Brain pericyte (primary cell): ENCODE measurements around the gene TMEM126B.
"Not testable (repeated sequence)": the region's sequence is repeated elsewhere in the genome, so short reads cannot be mapped to it uniquely, and the experiment has no call there.

Experiments
- DNase-seq: peaks from one replicate; pipeline ENCODE4 v3.0.0-alpha.2; 2012; ENCODE audit warnings: low read depth, low spot score

TMEM126B gene

DNA sequence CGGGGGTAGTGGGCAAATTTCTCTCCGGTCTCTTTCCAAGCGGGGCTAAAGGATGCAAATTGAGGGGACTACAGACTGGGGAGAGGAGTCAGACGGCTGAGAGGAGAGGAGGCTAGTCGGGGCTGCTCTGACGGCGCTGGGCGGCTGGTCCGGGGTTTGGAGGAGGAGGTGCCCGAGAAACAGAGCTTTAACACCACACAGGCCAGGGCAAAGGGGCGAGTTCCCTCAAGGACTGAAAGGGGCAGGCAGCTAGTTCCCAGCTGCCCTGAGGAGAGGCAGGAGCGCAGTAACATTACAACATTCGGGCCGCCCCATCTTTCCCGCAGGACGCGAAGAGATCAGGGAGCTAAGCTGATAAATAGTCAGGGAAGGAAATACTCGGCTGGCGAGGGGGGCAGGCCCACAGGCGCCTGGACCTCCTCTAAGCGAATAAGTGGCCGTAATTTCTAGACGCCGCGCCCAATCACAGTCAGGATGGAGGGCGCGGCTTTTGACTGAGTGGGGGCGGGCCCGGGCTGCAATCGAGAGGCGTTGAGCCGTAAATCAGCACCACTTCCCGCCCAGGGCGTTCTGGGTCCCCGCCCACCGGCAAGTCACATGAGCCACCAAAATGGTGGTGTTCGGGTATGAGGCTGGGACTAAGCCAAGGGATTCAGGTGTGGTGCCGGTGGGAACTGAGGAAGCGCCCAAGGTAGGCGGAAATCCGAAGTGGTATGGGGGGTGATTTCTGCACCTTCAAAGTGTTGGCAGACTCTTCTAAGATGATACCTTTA, at the start of gene TMEM126B:
TSS of gene TMEM126B (plus strand) at position 596 of the 773 bp plus-strand sequence. CDS start at position 611, 15 bp downstream.
- DNase-seq = peak; percentile 88

DNA sequence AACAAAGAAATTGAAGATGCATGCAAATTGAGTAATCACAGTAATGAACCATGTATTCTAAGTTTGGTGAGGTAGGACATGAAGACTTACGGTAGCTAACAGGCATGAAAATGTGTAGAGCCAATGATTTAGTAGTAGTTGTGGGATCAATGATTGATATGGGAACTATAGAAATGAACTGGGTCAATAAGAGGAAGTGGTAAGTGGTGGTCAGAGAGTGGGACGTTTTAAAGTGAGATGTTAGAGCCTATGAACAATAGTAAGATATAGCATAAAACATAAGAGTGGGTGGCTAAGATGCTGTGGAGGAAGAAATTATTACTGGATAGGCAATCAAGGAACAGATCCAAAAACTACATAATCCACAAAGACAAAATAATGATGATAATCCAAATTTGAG, 46.3 kb upstream of the TMEM126B start:
- no peak for DNase-seq

DNA sequence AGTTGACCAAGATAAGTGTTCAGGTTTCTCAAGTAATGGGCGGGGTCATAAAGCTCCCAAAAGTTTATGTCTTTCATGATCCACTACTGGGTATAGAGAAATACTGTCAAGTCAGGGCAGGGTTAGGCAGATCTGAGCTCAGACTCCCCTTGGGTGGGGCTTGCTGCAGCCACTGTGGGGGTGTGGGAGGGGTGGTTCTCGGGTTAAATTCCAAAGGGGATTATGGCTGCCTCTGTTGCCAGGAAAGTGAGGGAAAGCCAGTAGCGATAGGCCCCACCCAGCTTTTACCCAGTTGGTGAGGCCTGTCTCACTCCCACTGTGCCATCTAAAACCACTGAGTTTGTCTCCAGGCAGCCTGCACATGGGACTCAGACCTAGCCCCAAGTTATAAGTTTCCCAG, 39.0 kb upstream of the TMEM126B start:
- DNase-seq = no peak

- DNase-seq = no peak
Observed at GRCh38 chr11:85590848-85591483, 37.4 kb upstream of the TMEM126B start.

DNA sequence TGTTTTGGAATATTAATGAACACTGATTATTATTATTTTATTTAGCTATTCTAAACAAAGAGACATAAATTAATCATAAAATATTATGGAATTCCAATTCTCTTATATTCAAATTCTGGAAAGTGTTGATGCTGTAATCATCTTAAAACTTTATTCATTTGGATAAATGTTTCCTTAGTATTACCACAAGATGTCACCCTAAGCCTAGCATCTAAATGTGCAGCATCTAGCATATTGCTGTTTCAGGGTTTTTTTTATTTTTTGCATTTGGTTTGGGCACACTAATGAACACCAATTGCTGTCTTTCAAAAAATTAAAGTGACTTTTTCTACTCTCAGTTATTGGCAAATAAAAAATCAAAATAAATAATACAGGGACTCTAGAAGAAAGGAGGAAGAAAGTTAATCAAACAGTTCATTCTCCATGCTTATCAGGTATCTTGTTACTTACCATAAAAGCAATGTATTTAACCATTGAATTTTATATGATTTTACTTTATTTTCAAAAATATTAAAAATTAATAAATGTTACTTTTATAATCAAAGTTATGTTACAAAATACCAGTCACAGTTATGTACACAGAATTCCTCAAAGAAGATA, 33.0 kb upstream of the TMEM126B start:
- DNase-seq = peak; percentile 15

DNA sequence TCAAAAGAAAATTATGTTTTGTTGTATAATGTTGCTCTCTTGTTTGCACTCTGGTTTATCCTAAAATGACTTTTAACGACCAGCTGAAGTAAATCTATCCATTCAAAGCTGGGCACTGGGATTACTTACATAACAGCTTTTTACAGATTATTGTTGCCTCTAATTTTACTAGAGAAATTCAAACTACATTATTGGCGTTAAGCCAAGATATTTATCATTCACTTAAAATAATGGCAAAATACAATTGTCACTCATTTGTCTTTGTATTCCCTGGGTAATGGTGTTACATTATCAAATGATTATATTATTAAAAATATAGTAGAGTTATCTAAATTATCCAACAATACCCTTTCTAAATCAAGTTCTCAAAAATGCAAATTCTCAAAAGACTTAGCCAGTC, 31.5 kb upstream of the TMEM126B start:
- DNase-seq = no peak

- DNase-seq = no peak
Observed at GRCh38 chr11:85599083-85599482, 29.3 kb upstream of the TMEM126B start.

DNA sequence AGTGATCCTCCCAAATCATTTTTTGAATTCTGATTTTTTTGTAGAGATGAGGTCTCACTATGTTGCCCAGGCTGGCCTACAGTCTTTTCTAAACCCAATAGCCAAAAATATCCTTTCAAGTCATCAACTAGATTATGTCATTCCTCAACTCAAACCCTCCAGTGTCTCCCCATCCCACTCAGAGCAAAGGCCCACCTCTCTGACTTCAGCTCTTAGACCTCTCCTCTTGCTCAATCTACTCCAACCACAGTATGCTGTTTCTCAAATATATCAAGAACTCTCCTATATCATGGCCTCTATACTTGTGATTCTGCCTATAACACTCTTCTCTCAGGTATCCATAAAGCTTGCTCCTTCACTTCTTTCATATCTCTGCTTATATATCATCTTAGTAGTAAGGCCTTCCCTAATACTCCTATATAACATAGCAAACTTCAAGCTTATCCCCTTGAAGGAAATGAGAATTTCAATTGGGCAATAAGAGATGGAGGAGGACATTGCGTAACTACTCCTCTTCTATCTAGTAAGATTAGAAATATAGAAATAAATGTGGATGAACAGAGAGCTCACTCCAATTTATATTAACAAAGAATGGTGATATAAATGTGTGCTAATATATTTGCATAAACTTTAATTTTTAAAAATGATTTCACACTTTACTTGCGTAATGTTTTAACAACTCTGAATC, 25.7 kb upstream of the TMEM126B start:
- no peak for DNase-seq

DNA sequence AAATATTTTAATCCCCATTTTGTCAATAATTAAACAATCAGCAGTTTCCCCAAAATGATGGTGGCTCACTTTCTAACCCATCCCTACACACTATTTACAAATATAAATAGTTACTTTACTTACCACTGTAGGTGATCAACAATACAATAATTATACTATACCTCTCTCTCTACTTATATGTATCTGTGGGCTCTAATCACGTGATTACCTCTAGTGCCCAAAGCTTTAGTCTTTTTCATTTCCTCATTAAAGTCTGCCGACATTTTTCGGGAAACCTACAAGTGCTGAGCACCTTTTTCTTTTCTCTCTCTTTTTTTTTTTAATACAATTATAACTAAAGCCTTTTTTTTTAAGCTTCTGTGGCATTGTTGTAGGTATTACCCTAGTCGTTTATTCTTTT, 25.2 kb upstream of the TMEM126B start:
- no peak for DNase-seq

- not testable (repeated sequence) for DNase-seq
Observed at GRCh38 chr11:85606237-85606636, 22.2 kb upstream of the TMEM126B start.

DNA sequence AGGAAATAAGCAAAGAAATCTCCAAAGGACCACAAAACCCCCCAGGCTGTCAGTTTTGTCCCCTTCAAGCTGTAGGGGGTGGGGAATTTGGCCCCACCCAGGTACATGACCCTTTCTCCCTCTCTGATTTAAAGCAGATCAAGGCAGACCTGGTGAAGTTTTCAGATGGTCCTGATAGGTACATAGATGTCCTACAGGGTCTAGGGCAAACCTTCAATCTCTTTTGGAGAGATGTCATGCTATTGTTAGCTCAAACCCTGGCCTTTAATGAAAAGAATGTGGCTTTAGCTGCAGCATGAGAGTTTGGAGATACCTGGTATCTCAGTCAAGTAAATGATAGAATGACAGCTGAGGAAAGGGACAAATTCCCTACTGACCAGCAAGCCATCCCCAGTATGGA, 19.8 kb upstream of the TMEM126B start:
- DNase-seq = not testable (repeated sequence)

- not testable (repeated sequence) for DNase-seq
Observed at GRCh38 chr11:85609286-85609685, 19.1 kb upstream of the TMEM126B start.

DNA sequence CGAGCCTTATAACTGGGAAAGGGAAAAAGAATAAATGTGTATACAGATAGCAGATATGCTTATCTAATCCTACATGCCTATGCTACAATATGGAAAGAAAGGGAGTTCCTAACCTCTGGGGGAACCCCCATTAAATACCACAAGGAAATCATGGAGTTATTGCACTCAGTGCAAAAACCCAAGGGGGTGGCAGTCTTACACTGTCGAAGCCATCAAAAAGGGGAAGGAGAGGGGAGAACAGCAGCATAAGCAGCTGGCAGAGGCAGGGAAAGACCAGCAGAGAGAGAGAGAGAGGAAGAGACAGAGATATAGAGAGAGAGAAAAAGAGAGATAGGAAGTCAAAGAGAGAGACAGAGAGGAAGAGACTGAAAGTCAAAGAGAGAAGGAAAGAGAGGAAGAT, 16.8 kb upstream of the TMEM126B start:
- not testable (repeated sequence) for DNase-seq

DNA sequence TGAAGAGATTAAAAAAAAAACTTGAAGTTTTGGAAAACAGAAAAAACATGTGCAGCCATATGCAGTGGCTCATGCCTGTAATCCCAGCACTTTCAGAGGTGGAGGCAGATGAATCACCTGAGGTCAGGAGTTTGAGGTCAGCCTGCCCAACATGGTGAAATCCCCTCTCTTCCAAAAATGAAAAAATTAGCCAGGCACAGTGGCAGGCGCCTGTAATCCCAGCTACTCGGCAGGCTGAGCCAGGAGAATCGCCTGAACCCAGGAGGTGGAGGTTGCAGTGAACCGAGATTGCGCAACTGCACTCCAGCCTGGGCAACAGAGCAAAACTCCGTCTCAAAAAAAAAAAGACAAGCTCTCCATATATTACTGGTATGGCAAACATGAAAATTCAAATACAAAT, 8.9 kb upstream of the TMEM126B start:
- no peak for DNase-seq

DNA sequence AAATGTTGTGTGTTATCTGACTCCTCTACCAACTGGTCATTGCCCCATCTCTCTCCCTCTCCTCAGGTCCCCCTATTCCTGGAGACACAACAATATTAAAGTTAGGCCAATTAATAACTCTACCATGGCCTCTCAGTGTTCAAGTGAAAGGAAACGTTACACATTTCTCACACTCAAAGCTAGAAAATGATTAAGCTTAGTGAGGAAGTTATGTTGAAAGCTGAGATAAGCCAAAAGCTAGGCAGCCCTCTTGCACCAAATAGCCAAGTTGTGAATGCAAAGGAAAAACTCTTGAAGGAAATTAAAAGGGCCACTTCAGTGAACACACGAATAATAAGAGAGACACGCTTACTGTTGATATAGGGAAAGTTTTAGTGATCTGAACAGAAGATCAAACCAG, 8.1 kb upstream of the TMEM126B start:
- no peak for DNase-seq

DNA sequence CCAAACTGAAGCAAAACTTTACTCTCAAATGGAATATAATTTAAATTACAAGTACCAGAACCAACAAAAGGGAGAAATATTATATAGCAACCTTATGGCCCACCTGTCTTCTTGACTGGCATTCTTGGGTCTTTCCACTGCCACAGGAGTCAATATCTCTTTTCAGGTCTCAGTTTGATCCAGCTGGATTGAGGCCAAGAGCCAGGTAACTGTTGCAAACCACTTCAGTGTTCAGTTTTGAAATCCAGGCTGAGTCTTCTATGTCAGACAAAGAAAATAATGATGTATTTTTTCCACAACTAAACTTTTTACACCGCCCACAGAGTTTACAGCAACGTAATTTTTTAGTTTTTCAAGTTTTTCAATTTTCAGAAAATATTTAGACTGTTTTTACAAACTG, 1.9 kb upstream of the TMEM126B start:
- no peak for DNase-seq

DNA sequence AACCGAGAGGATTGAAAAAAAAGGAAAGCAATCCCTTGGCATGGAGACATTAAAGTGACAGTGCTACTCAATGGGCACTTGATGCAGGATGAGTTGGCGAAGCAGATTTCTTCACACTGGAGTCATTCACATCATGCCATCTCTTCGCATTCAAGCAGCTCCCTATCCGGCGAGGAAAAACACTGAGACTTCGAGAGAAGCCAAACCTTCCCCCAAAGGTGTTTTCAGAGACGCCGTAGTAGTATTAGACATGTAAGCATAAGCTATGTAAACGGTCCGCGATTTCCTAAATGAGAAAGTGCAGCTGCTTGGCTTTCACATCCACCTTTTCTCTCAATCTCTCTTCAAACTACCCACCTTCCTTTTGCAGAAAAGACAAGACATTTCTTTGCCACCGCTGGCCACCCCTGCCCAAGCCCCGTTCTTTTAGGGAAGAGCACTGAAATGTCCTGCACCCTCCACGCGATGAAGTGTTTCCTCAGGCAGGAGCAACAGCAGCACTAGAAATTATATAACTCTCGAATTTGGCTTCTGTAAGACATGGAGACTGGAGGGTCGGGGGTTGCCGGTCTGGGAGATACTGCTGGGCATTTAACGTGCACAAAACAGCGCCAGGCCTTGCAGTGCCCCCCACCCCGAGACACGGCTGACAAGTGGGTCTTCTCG, 928 bp upstream of the TMEM126B start, which contains the start of gene DLG2:
TSS of gene DLG2 (minus strand) at position 13 of the 666 bp plus-strand sequence.
- DNase-seq = no peak

DNA sequence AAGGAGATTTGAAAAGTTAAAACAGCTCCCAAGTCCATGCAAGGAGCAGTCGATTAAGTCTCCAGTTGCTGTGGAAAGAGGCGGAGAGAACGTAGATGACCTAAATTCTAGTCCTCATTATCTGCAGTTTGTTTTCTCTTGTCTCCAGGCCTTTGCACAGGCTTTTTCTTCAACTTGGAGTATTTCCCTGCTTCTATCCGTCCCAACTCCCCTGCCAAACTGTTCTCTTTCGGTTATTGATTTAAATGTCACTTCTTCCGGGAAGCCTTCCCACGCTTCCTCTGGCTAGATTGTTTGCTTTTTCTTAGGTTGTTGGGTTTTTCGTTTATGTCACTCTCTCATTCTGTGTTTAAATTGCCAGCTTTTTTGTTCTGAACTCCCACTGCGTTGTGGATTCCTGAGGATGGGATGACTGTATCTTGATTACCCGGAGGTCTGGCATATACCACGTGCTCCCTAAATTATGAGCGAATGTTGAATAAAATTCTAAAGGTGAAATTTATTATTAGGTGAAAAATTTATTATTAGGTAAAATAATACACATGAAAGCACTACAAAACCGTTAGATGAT, 463 bp downstream of the TMEM126B start:
- no peak for DNase-seq

- DNase-seq = no peak
Observed at GRCh38 chr11:85634747-85635146, 6.4 kb downstream of the TMEM126B start.

DNA sequence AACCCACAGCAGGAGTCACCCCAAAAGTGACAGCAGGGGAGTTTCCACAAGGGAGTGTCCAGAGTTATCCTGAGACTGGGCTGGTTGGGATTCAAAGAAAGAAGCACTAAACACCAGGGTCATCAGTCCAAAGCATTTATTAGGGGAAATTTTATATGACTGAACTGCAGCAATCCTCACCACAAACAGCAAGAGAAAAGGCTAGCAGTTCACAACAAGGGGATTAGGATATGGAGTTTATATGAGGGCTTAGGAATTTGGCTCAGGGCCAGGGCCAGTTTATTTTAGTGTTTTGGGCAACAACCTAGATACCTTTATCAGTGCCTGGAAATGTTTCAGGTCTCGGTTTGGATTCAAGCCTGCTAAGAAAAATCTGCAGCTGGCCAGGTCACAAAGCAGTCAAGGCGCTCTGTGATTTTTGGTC, 14.8 kb downstream of the TMEM126B start:
- no peak for DNase-seq

- no peak for DNase-seq
Observed at GRCh38 chr11:85647078-85647477, 18.7 kb downstream of the TMEM126B start.
